Measurements from ENCODE around the gene TMEM100. TPM values are rescaled to one million over a fixed set of nuclear protein-coding genes. Genes with fewer than 3 reads are reported as not detected.

TMEM100 gene
- total and polyA plus RNA-seq, 2 of the 8 experiments (the other 6 are each of a cell fraction or from before 2014, with no cell fraction given), result 0.36 to 0.48 TPM

DNA sequence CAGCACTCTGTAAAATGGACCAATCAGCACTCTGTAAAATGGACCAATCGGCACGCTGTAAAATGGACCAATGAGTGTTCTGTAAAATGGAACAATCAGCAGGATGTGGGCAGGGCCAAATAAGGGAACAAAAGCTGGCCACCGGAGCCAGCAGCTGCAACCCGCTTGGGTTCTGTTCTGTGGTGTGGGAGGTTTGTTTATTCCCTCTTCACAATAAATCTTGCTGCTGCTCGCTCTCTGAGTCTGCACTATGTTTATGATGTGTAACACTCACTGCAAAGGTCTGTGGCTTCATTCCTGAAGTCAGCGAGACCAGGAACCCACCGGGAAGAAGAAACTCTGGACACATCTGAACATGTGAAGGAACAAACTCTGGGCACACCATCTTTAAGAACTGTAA is 20.5 kb downstream of the TMEM100 start:
- Histone ChIP-seq H3K9me3 (ENCODE audit: insufficient read depth in 2 of 2, low read depth in 1 of 2, low read length in 1 of 2) (no peaks in the 10 kb centered on the region), H3K14ac (ENCODE audit: insufficient read length) (no peak overlapping the region), H2AFZ (ENCODE audit: low read length) (no peak overlapping the region), H2AK5ac (ENCODE audit: low read depth, low read length) (no peak overlapping the region), H3K4me1 (replicated peaks in 1 of 4; ENCODE audit: control insufficient read depth in 3 of 4, insufficient read depth in 4 of 4, low read length in 3 of 4) (peaks cover 0 to 5% (median 0%) of the 10 kb centered on the region in 4 experiments; a peak in 2 of 7 replicates), H3K9ac (replicated peaks in 1 of 4; ENCODE audit: extremely low read depth in 1 of 4, low read depth in 3 of 4, low read length in 3 of 4) (no peak overlapping the region), H3K36me3 (ENCODE audit: control insufficient read depth in 2 of 4, insufficient read depth in 4 of 4, low read length in 3 of 4) (no peaks in the 10 kb centered on the region), H2BK5ac (ENCODE audit: low read depth, low read length) (no peak overlapping the region), H3K56ac (replicated peaks; ENCODE audit: insufficient read length, low read depth, low read length) (no peak overlapping the region), H3K79me1 (ENCODE audit: low read depth, low read length) (no peaks in the 10 kb centered on the region), H3K4ac (replicated peaks; ENCODE audit: insufficient read length, low read depth, low read length) (no peak overlapping the region), H3K18ac (ENCODE audit: extremely low read depth, low read length) (no peak overlapping the region), H4K8ac (ENCODE audit: extremely low read depth, insufficient read depth, low read length) (no peak overlapping the region), H3K23me2 (ENCODE audit: low read depth, low read length) (no peaks in the 10 kb centered on the region), H2BK12ac (ENCODE audit: low read depth, low read length) (no peak overlapping the region), H4K5ac (ENCODE audit: insufficient read length, low read depth, low read length) (no peak overlapping the region), H2BK15ac (ENCODE audit: low read length) (no peak overlapping the region), H2BK120ac (replicated peaks; ENCODE audit: low read depth, low read length) (no peak overlapping the region), H3K4me2 (ENCODE audit: insufficient read depth in 1 of 2, low read depth in 2 of 2, low read length in 2 of 2) (no peak overlapping the region), H3K23ac (ENCODE audit: insufficient read length) (no peak overlapping the region), H3K27me3 (replicated peaks in 1 of 4; ENCODE audit: control insufficient read depth in 3 of 4, extremely low read depth in 1 of 4, insufficient read depth in 3 of 4, low read length in 3 of 4) (no peaks in the 10 kb centered on the region), H2BK20ac (ENCODE audit: low read length) (no peak overlapping the region), H4K20me1 (replicated peaks in 1 of 2; ENCODE audit: control insufficient read depth in 1 of 2, insufficient read depth in 2 of 2, low read length in 2 of 2) (no peaks in the 10 kb centered on the region), H3K79me2 (ENCODE audit: control insufficient read depth in 1 of 2, insufficient read depth in 2 of 2, low read length in 2 of 2) (no peaks in the 10 kb centered on the region), H3K27ac (ENCODE audit: low read depth, low read length) (no peak overlapping the region), H3K4me3 (ENCODE audit: extremely low read depth in 1 of 4, insufficient read depth in 2 of 4, low read depth in 3 of 4, low read length in 4 of 4) (no peak overlapping the region), H4K91ac (replicated peaks; ENCODE audit: insufficient read length, low read length) (no peak overlapping the region)
- DNase-seq (ENCODE audit: low read depth in 1 of 2, low spot score in 2 of 2), result no peak
- FAIRE-seq, result no peak
- WGBS, 2 experiments (ENCODE audit: extremely low coverage in 1 of 2, insufficient coverage in 1 of 2, insufficient read length in 1 of 2, insufficient replicate concordance in 2 of 2, low coverage in 1 of 2, low lambda C conversion rate in 2 of 2, missing lambda C conversion rate in 1 of 2), result 93% methylated on average over 7 of the region's 7 CpGs; no CpG with 5 or more reads in 1 of the 2 experiments
- TF ChIP-seq, protein P1, sequence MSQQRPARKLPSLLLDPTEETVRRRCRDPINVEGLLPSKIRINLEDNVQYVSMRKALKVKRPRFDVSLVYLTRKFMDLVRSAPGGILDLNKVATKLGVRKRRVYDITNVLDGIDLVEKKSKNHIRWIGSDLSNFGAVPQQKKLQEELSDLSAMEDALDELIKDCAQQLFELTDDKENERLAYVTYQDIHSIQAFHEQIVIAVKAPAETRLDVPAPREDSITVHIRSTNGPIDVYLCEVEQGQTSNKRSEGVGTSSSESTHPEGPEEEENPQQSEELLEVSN (IDR thresholded peaks at IDR 0.05), result no peak
- no peak for TF ChIP-seq BRCA1 (IDR thresholded peaks at IDR 0.05; ENCODE audit: low read depth, low read length)
- no peak for TF ChIP-seq JUN (IDR thresholded peaks at IDR 0.05; ENCODE audit: low read depth, low read length)
- no peak for TF ChIP-seq SP1 (IDR thresholded peaks at IDR 0.05; ENCODE audit: low read depth, low read length)
- no peak for TF ChIP-seq KDM4A (IDR thresholded peaks at IDR 0.05; ENCODE audit: low read depth, low read length, severe bottlenecking)
- ChIA-PET CTCF (ENCODE audit: partially characterized antibody) (interaction anchor here (0.9 to 3.5 kb wide), 2 partner anchors 16 to 27 kb away, joined by 3 to 15 read pairs; no protein-coding TSS in a partner anchor), POLR2A (ENCODE audit: partially characterized antibody) (no interaction called here)

All from H1 (cell line).